Mesothelial cell of epicardium (in vitro differentiated cells): ENCODE measurements around the gene TTC7B. TPM values are rescaled to one million over a fixed set of nuclear protein-coding genes. Genes with fewer than 3 reads are reported as not detected.
A peak's percentile ranks its signal among the peaks of the same experiment; 100 is the strongest.

Source experiments
- DNase-seq, 2 experiments: peaks; one replicate each; pipeline ENCODE4 v3.0.0; 2021; ENCODE audit warnings: low spot score in 2 of 2; ENCODE audit not compliant: unreplicated experiment in 2 of 2
- H3K27ac Mint-ChIP-seq: 2 replicates; pipeline ENCODE4 v1.8.0; 2021; ENCODE audit warnings: mixed read lengths
- H3K27me3 Mint-ChIP-seq: 2 replicates; pipeline ENCODE4 v1.8.0; 2021; ENCODE audit warnings: low read depth, mixed read lengths
- H3K36me3 Mint-ChIP-seq: 2 replicates; pipeline ENCODE4 v1.8.0; 2021; ENCODE audit warnings: mixed read lengths
- H3K4me1 Mint-ChIP-seq: 2 replicates; pipeline ENCODE4 v1.8.0; 2021; ENCODE audit warnings: mixed read lengths
- H3K4me3 Mint-ChIP-seq: 2 replicates; pipeline ENCODE4 v1.8.0; 2021; ENCODE audit warnings: mild to moderate bottlenecking, moderate library complexity, mixed read lengths
- H3K9me3 Mint-ChIP-seq: 2 replicates; pipeline ENCODE4 v1.8.0; 2021; ENCODE audit warnings: mixed read lengths
- total RNA-seq: library from RNA; stranded (reverse); gene quantifications from 3 replicates; pipeline ENCODE4 v1.2.1, GENCODE V29; 2021
- TF ChIP-seq, protein P1 (sequence below): fragments of 200-600 bp; sonication (generic); IDR thresholded peaks from one replicate; pipeline ENCODE4 v1.5.0; 2021; ENCODE audit warnings: antibody characterized with exemption; ENCODE audit not compliant: unreplicated experiment

The TTC7B gene
- total RNA-seq, 1 donor from 2014 or later = 56.5 TPM

DNA sequence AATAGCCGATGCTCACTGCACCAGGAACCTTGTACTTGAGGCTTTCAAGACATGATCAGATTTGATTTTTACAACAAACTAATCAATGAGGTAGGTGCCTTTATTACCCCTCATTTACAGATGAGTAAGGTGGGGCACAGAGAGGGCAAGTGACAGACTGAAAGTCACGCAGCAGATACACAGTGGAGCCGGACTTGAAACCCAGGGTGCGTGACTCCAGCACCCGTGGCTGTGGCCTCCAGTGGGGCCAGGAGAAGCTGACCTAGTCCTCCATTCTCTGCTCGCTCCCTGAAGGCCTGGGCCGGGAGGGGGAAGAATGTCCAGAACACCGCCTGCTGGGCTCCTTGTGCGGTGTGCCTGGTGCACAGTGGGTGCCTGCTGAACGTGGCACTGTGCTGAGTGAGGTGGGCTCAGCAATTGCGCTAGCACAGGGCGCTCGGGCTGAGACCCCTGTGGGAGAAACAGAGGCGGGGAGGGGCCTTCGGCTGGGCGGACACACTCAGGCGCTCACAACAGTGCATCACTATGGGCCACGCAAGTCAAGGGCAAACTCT lies 294.2 kb downstream of the TTC7B start:
- Mint-ChIP-seq H3K27ac (no peak overlapping the region), H3K4me3 (no peak overlapping the region), H3K9me3 (peaks cover 8% of the 10 kb centered on the region), H3K27me3 (peaks cover 2% of the 10 kb centered on the region), H3K4me1 (peaks cover 33% of the 10 kb centered on the region), H3K36me3 (no peaks in the 10 kb centered on the region)
- TF ChIP-seq, protein P1, sequence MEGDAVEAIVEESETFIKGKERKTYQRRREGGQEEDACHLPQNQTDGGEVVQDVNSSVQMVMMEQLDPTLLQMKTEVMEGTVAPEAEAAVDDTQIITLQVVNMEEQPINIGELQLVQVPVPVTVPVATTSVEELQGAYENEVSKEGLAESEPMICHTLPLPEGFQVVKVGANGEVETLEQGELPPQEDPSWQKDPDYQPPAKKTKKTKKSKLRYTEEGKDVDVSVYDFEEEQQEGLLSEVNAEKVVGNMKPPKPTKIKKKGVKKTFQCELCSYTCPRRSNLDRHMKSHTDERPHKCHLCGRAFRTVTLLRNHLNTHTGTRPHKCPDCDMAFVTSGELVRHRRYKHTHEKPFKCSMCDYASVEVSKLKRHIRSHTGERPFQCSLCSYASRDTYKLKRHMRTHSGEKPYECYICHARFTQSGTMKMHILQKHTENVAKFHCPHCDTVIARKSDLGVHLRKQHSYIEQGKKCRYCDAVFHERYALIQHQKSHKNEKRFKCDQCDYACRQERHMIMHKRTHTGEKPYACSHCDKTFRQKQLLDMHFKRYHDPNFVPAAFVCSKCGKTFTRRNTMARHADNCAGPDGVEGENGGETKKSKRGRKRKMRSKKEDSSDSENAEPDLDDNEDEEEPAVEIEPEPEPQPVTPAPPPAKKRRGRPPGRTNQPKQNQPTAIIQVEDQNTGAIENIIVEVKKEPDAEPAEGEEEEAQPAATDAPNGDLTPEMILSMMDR = no peak
- DNase-seq = no peak

DNA sequence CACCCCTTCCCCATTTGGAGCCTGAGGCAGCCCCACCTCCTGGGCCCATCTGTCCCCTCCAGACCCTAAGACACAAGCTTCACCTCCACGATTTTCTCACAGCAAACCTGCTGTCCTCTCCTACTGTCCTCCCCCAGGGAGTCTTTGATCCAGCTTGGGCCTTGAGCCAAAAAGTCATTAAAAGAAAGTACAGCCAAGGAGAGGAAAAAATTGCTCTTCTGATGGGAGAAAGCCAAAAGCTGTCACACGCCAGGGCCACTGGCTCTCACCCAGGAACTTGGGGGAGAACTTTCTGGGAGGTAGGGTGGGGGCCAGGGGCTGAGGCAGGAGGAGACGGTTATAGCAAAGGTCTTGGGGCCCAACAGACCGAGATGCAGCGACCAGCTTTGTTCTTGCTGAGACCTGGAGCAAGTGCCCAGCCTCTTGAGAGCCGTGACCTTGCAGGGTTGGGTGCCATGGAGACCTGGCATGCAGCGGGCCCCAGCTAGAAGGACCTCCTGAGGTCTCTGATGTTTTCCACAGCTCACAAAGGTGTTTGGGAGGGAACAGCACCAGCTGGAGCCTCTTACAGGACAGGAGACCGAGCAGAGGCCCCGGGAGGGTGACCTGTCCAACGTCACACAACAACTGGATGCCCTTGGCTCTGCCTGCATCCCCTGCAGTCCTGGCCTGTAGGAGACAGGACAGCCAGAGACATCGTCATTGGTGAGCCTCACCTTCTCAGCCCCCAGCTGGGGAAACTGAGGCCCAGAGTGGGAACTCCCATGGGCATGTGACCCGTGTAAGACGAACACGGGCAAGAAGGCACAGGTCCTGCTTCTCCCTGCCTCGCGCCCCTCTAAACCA lies 294.9 kb downstream of the TTC7B start:
- TF ChIP-seq, protein P1 = no peak
- Mint-ChIP-seq H3K27ac (peak overlapping the region; percentile 76), H3K36me3 (no peaks in the 10 kb centered on the region), H3K4me3 (no peak overlapping the region), H3K9me3 (peaks cover under 1% of the 10 kb centered on the region), H3K4me1 (peaks cover 33% of the 10 kb centered on the region), H3K27me3 (peaks cover 2% of the 10 kb centered on the region)
- no peak for DNase-seq

DNA sequence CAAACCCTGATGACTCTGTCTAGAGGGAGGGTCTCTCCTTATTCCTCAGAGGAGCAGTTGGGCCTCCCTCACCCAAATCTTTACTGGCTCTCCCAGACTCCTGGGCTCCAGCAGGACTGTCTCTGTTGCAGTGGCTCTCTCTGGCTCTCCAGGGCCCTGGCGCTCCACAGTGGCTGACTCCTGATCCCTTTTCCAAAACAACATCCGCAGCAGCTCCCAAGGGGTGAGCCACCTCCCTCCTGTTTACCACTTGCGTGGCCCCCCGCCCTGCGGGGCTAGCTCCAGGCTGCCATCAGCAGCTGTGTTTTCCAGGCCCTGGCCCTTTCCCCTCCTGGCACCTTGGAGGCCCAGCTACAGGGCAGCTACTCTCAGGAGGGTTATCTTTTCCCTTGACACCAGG lies 295.9 kb downstream of the TTC7B start:
- peaks cover 2% of the 10 kb centered on the region for H3K27me3 Mint-ChIP-seq
- TF ChIP-seq, protein P1 = no peak
- no peak overlapping the region for H3K27ac Mint-ChIP-seq
- DNase-seq = no peak
- H3K9me3 Mint-ChIP-seq = no peaks in the 10 kb centered on the region
- no peak overlapping the region for H3K4me3 Mint-ChIP-seq
- peaks cover 40% of the 10 kb centered on the region for H3K4me1 Mint-ChIP-seq
- no peaks in the 10 kb centered on the region for H3K36me3 Mint-ChIP-seq

DNA sequence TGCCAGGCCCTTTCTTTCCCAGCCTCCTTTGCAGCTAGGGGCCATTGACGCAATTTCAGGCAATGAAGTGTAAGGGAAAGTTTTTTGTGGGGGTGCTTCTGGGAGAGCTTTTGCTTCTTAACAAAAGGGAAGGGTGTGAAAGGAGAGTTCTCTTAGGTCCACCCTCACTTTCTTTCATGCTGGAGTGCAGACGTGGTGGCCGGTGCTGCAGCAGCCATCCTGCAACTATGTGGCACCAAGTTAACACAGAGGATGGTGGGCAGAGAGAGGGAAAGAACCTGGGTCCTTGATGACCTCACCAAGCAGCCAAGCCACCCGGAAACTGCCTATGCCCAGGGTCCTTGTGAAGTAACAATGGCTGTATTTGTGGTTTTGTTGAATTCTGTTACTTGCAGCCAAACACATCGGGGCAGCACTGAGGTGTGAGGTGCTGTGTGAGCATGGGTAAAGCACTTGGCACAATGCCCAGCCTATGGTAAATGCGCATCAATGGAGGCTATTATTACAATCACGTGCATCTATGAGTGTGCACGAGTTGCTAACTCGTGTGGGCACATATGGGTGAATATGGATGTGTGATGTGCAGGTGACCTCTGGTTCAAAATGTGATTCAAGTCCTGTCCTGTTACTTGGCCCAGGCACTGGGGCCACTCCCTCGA lies 296.8 kb downstream of the TTC7B start:
- TF ChIP-seq, protein P1 = peak; percentile 22
- no peak for DNase-seq
- peaks cover 40% of the 10 kb centered on the region for H3K4me1 Mint-ChIP-seq
- H3K27me3 Mint-ChIP-seq = peaks cover 2% of the 10 kb centered on the region
- H3K4me3 Mint-ChIP-seq = no peak overlapping the region
- no peaks in the 10 kb centered on the region for H3K36me3 Mint-ChIP-seq
- no peak overlapping the region for H3K27ac Mint-ChIP-seq
- no peaks in the 10 kb centered on the region for H3K9me3 Mint-ChIP-seq

DNA sequence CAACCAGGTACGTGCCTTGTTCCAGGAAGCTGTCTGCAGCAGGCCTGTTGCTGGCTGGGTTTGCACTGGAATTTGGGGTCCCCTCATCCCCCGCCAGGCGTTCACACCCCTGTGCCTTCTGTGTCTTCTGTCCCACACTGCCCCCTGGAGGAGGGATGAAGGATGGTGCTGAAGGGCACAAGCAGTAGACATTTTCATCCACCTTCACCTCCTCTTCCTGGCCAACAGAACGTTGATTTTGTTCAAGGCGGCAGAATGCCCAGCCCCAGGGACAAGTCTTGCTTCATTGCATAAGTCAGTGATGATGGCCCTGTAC lies 297.3 kb downstream of the TTC7B start:
- H3K9me3 Mint-ChIP-seq = no peaks in the 10 kb centered on the region
- no peak overlapping the region for H3K27ac Mint-ChIP-seq
- peaks cover 41% of the 10 kb centered on the region for H3K4me1 Mint-ChIP-seq
- H3K36me3 Mint-ChIP-seq = no peaks in the 10 kb centered on the region
- DNase-seq = no peak
- peaks cover 2% of the 10 kb centered on the region for H3K27me3 Mint-ChIP-seq
- no peak overlapping the region for H3K4me3 Mint-ChIP-seq
- TF ChIP-seq, protein P1 = peak; percentile 58
